H9 (cell line): ENCODE data around the gene TGDS. TPM values are rescaled to one million over a fixed set of nuclear protein-coding genes. Genes with fewer than 3 reads are reported as not detected.

Experiments
- DNase-seq: peaks from one replicate; pipeline ENCODE4 v3.0.0-alpha.2; 2017
- H2AFZ ChIP-seq: one replicate; pipeline ENCODE4 v1.6.1; 2013; ENCODE audit warnings: mild to moderate bottlenecking, low read length, control low read depth, moderate library complexity
- H2AK5ac ChIP-seq: 2 replicates; pipeline ENCODE4 v1.6.1; 2013; ENCODE audit warnings: low read length, control low read depth, mixed read lengths; ENCODE audit not compliant: insufficient read length
- H2BK120ac ChIP-seq: one replicate; pipeline ENCODE4 v1.6.1; 2013; ENCODE audit warnings: low read depth, mild to moderate bottlenecking, low read length, control low read depth, inconsistent platforms; ENCODE audit not compliant: poor library complexity, severe bottlenecking
- H2BK12ac ChIP-seq: 2 replicates; pipeline ENCODE4 v1.6.1; 2013; ENCODE audit warnings: low read length, control low read depth, mixed read lengths, low read depth; ENCODE audit not compliant: insufficient read length
- H2BK15ac ChIP-seq: 2 replicates; pipeline ENCODE4 v1.6.1; 2013; ENCODE audit warnings: low read depth, low read length, control low read depth
- H2BK20ac ChIP-seq: one replicate; pipeline ENCODE4 v1.6.1; 2013; ENCODE audit warnings: low read depth, mild to moderate bottlenecking, low read length, control low read depth, inconsistent platforms; ENCODE audit not compliant: poor library complexity, severe bottlenecking
- H2BK5ac ChIP-seq: 2 replicates; pipeline ENCODE4 v1.6.1; 2013; ENCODE audit warnings: low read length, control low read depth, mixed read lengths; ENCODE audit not compliant: insufficient read length
- H3K14ac ChIP-seq: 2 replicates; pipeline ENCODE4 v1.6.1; 2013; ENCODE audit warnings: low read length, control low read depth; ENCODE audit not compliant: insufficient read depth
- H3K18ac ChIP-seq: 2 replicates; pipeline ENCODE4 v1.6.1; 2013; ENCODE audit warnings: low read depth, mild to moderate bottlenecking, mixed read lengths, low read length, control low read depth; ENCODE audit not compliant: insufficient read length
- H3K23ac ChIP-seq: 2 replicates; pipeline ENCODE4 v1.6.1; 2013; ENCODE audit warnings: low read length, control low read depth, mixed read lengths, low read depth; ENCODE audit not compliant: insufficient read length
- H3K23me2 ChIP-seq: 2 replicates; pipeline ENCODE4 v1.6.1; 2013; ENCODE audit warnings: low read depth, mild to moderate bottlenecking, mixed read lengths, low read length, control low read depth; ENCODE audit not compliant: insufficient read length, poor library complexity, severe bottlenecking
- H3K27ac ChIP-seq: 2 replicates; pipeline ENCODE4 v1.5.1; 2013; ENCODE audit warnings: low read length, control low read depth, mixed read lengths, low read depth; ENCODE audit not compliant: insufficient read length
- H3K27me3 ChIP-seq: 2 replicates; pipeline ENCODE4 v1.6.1; 2013; ENCODE audit warnings: low read length, control low read depth, inconsistent platforms; ENCODE audit not compliant: insufficient read depth
- H3K4ac ChIP-seq: 2 replicates; pipeline ENCODE4 v1.6.1; 2013; ENCODE audit warnings: low read depth, mild to moderate bottlenecking, control low read depth, inconsistent platforms, low read length, moderate library complexity
- H3K4me1 ChIP-seq: 2 replicates; pipeline ENCODE4 v1.6.1; 2013; ENCODE audit warnings: low read length, control low read depth, inconsistent platforms; ENCODE audit not compliant: insufficient read depth
- H3K4me2 ChIP-seq: 2 replicates; pipeline ENCODE4 v1.6.1; 2013; ENCODE audit warnings: low read length, control low read depth, mixed read lengths; ENCODE audit not compliant: insufficient read length, insufficient read depth
- H3K56ac ChIP-seq: 2 replicates; pipeline ENCODE4 v1.6.1; 2013; ENCODE audit warnings: low read depth, mild to moderate bottlenecking, mixed read lengths, low read length, control low read depth; ENCODE audit not compliant: insufficient read length
- H3K79me1 ChIP-seq: 2 replicates; pipeline ENCODE4 v1.6.1; 2013; ENCODE audit warnings: low read depth, mild to moderate bottlenecking, moderate library complexity, low read length, control low read depth, inconsistent platforms; ENCODE audit not compliant: insufficient read depth, poor library complexity, severe bottlenecking
- H3K79me2 ChIP-seq: 2 replicates; pipeline ENCODE4 v1.6.1; 2013; ENCODE audit warnings: low read length, control low read depth, inconsistent platforms; ENCODE audit not compliant: insufficient read depth
- H3K9ac ChIP-seq: 2 replicates; pipeline ENCODE4 v1.6.1; 2013; ENCODE audit warnings: low read length, control low read depth, mixed read lengths; ENCODE audit not compliant: insufficient read length; ENCODE audit errors: extremely low read depth
- H3K9me3 ChIP-seq: one replicate; pipeline ENCODE4 v1.6.1; 2013; ENCODE audit warnings: low read depth, low read length, inconsistent platforms; ENCODE audit not compliant: control insufficient read depth
- H3T11ph ChIP-seq: one replicate; pipeline ENCODE4 v1.6.1; 2013; ENCODE audit warnings: mild to moderate bottlenecking, low read length, control low read depth, inconsistent platforms
- H4K20me1 ChIP-seq: one replicate; pipeline ENCODE4 v1.6.1; 2013; ENCODE audit not compliant: control insufficient read depth, insufficient read length, insufficient read depth
- H4K5ac ChIP-seq: 2 replicates; pipeline ENCODE4 v1.6.1; 2013; ENCODE audit warnings: low read depth, mild to moderate bottlenecking, mixed read lengths, low read length, control low read depth; ENCODE audit not compliant: insufficient read length
- H4K8ac ChIP-seq: replicated peaks from 2 replicates; pipeline ENCODE4 v1.6.1; 2013; ENCODE audit warnings: low read length, control low read depth, mixed read lengths, low read depth; ENCODE audit not compliant: insufficient read length
- H4K91ac ChIP-seq: 2 replicates; pipeline ENCODE4 v1.6.1; 2013; ENCODE audit warnings: low read depth, mild to moderate bottlenecking, moderate library complexity, mixed read lengths, low read length, control low read depth; ENCODE audit not compliant: insufficient read length
- H3K27ac Mint-ChIP-seq, 3 experiments: 2 replicates in 2 of 3; 3 replicates in 1 of 3; pipeline ENCODE4 v1.8.0; 2020 to 2021; ENCODE audit warnings: mixed read lengths in 3 of 3, mild to moderate bottlenecking in 1 of 3, moderate library complexity in 1 of 3
- H3K27me3 Mint-ChIP-seq: 2 replicates; pipeline ENCODE4 v1.8.0; 2021; ENCODE audit warnings: low read depth, mild to moderate bottlenecking, moderate library complexity, mixed read lengths
- H3K36me3 Mint-ChIP-seq, 3 experiments: 2 replicates in 2 of 3; 3 replicates in 1 of 3; pipeline ENCODE4 v1.8.0; 2020 to 2021; ENCODE audit warnings: low read depth in 3 of 3, mixed read lengths in 3 of 3; ENCODE audit not compliant: insufficient read depth in 1 of 3
- H3K4me1 Mint-ChIP-seq, 2 experiments: 2 replicates each; pipeline ENCODE4 v1.8.0; 2020; ENCODE audit warnings: mixed read lengths in 2 of 2
- H3K4me3 Mint-ChIP-seq, 2 experiments: 2 replicates in 1 of 2; 3 replicates in 1 of 2; pipeline ENCODE4 v1.8.0; 2020 to 2021; ENCODE audit warnings: mild to moderate bottlenecking in 2 of 2, mixed read lengths in 2 of 2, moderate library complexity in 1 of 2
- H3K9me3 Mint-ChIP-seq, 2 experiments: 2 replicates in 1 of 2; 3 replicates in 1 of 2; pipeline ENCODE4 v1.8.0; 2020; ENCODE audit warnings: mild to moderate bottlenecking in 2 of 2, mixed read lengths in 2 of 2, moderate library complexity in 1 of 2
- CTCF ChIP-seq: fragments of 200-600 bp; sonication (generic); conservative IDR thresholded peaks from 3 replicates; pipeline ENCODE4 v1.8.0; 2021; ENCODE audit warnings: antibody characterized with exemption, mild to moderate bottlenecking
- WGBS: extraction: QIAGEN DNeasy Blood & Tissue Kit; methylation state at CpG from one replicate; pipeline ENCODE4 v1.1.7; 2013; ENCODE audit warnings: missing lambda C conversion rate, low lambda C conversion rate, mixed read lengths; ENCODE audit not compliant: insufficient read length; ENCODE audit errors: extremely low coverage; 5-methylcytosine and 5-hydroxymethylcytosine counted together
- total RNA-seq: library from RNA; stranded (reverse); gene quantifications from 2 replicates; pipeline ENCODE4 v1.2.1, GENCODE V29; 2021

TGDS gene
- total RNA-seq, 1 experiment from 2014 or later: 13.9 TPM

- H4K5ac ChIP-seq: no peak overlapping the region
- no peak overlapping the region for H3K4ac ChIP-seq
- no peak for DNase-seq
- peaks cover 5 to 7% of the 10 kb centered on the region in 2 experiments for H3K4me1 Mint-ChIP-seq
- peaks cover 2% of the 10 kb centered on the region; the same call in 1 of the 2 replicates for H3K79me2 ChIP-seq
- H3K9me3 ChIP-seq: no peaks in the 10 kb centered on the region
- H3K4me1 ChIP-seq: no peaks in the 10 kb centered on the region
- no peaks in the 10 kb centered on the region for H3K79me1 ChIP-seq
- no peak overlapping the region for H4K8ac ChIP-seq
- H2AK5ac ChIP-seq: no peak overlapping the region
- WGBS: no CpG with 5 or more reads among the region's 3 CpGs
- no peak overlapping the region for H2BK120ac ChIP-seq
- H4K91ac ChIP-seq: no peak overlapping the region
- H2BK5ac ChIP-seq: no peak overlapping the region
- no peak for TF ChIP-seq CTCF
- no peaks in the 10 kb centered on the region for H4K20me1 ChIP-seq
- H2BK15ac ChIP-seq: no peak overlapping the region
- no peak overlapping the region for H3K27ac ChIP-seq
- no peaks in the 10 kb centered on the region for H3K27me3 Mint-ChIP-seq
- no peak overlapping the region for H3K23ac ChIP-seq
- H2BK12ac ChIP-seq: no peak overlapping the region
- H3K18ac ChIP-seq: no peak overlapping the region
- H3K14ac ChIP-seq: no peak overlapping the region
- H3K27ac Mint-ChIP-seq: no peak overlapping the region; a peak in 1 of 7 replicates
- no peaks in the 10 kb centered on the region for H3K9me3 Mint-ChIP-seq
- no peak overlapping the region for H3K4me2 ChIP-seq
- H2BK20ac ChIP-seq: no peak overlapping the region
- no peaks in the 10 kb centered on the region for H3K23me2 ChIP-seq
- H3T11ph ChIP-seq: no peak overlapping the region
- peaks cover 14 to 42% (median 40%) of the 10 kb centered on the region in 3 experiments; a peak in 6 of 7 replicates for H3K36me3 Mint-ChIP-seq
- H2AFZ ChIP-seq: no peak overlapping the region
- H3K9ac ChIP-seq: no peak overlapping the region
- H3K27me3 ChIP-seq: no peaks in the 10 kb centered on the region
- H3K4me3 Mint-ChIP-seq: no peak overlapping the region
- no peak overlapping the region for H3K56ac ChIP-seq
Measured at GRCh38 chr13:94607939-94608338, 12.0 kb upstream of the TGDS start.
